ENCODE results near the gene ZBTB43. TPM values are rescaled to one million over a fixed set of nuclear protein-coding genes. Genes with fewer than 3 reads are reported as not detected.

Gene ZBTB43
- 10 to 100 TPM; 14.3 to 21.1 TPM for total RNA-seq

- Mint-ChIP-seq H3K9me3 (no peaks in the 10 kb centered on the region), H3K4me1 (ENCODE audit: low read depth) (peaks cover 28% of the 10 kb centered on the region), H3K27me3 (no peaks in the 10 kb centered on the region), H3K27ac (peak within 1 kb of the TSS; percentile 97), H3K36me3 (ENCODE audit: low read depth) (peaks cover 6% of the 10 kb centered on the region), H3K4me3 (peak within 1 kb of the TSS; percentile 84)
- TF ChIP-seq, protein P1, sequence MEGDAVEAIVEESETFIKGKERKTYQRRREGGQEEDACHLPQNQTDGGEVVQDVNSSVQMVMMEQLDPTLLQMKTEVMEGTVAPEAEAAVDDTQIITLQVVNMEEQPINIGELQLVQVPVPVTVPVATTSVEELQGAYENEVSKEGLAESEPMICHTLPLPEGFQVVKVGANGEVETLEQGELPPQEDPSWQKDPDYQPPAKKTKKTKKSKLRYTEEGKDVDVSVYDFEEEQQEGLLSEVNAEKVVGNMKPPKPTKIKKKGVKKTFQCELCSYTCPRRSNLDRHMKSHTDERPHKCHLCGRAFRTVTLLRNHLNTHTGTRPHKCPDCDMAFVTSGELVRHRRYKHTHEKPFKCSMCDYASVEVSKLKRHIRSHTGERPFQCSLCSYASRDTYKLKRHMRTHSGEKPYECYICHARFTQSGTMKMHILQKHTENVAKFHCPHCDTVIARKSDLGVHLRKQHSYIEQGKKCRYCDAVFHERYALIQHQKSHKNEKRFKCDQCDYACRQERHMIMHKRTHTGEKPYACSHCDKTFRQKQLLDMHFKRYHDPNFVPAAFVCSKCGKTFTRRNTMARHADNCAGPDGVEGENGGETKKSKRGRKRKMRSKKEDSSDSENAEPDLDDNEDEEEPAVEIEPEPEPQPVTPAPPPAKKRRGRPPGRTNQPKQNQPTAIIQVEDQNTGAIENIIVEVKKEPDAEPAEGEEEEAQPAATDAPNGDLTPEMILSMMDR (IDR thresholded peaks at IDR 0.05): no peak
- DNase-seq (peak; percentile 99), ATAC-seq (peak; percentile 83)
- intact Hi-C loops (cut with micrococcal nuclease): no loop called here
- POLR2A ChIA-PET: interaction anchor here (0.6 to 2.4 kb wide), 7 partner anchors 13 to 645 kb away, joined by 3 to 7 read pairs (median 3); partner anchors contain the start of gene RALGPS1
- CTCF ChIA-PET: interaction anchor here (0.9 to 4.3 kb wide), 5 partner anchors 23 to 114 kb away, joined by 3 to 25 read pairs (median 3); no protein-coding TSS in a partner anchor
These were observed at the start of gene ZBTB43 for GRCh38 chr9:126804696-126805553. Gene ZBTB43 (plus strand): TSS chr9:126805040. CDS start chr9:126832510, 27,470 bp downstream.

GRCh38 chr9:126755317-126755875 lies 49.4 kb upstream of the ZBTB43 start:
- ChIA-PET POLR2A (no interaction called here), CTCF (no interaction called here)
- H3K4me3 Mint-ChIP-seq: no peak overlapping the region
- H3K27me3 Mint-ChIP-seq: no peaks in the 10 kb centered on the region
- H3K4me1 Mint-ChIP-seq (ENCODE audit: low read depth): no peaks in the 10 kb centered on the region
- intact Hi-C loops (cut with micrococcal nuclease): no loop called here
- no peaks in the 10 kb centered on the region for H3K36me3 Mint-ChIP-seq (ENCODE audit: low read depth)
- H3K9me3 Mint-ChIP-seq: no peaks in the 10 kb centered on the region
- TF ChIP-seq, protein P1 (IDR thresholded peaks at IDR 0.05): no peak
- DNase-seq (no peak), ATAC-seq (no peak)
- no peak overlapping the region for H3K27ac Mint-ChIP-seq

- Mint-ChIP-seq H3K4me1 (ENCODE audit: low read depth) (no peaks in the 10 kb centered on the region), H3K36me3 (ENCODE audit: low read depth) (no peaks in the 10 kb centered on the region), H3K27me3 (no peaks in the 10 kb centered on the region), H3K9me3 (no peaks in the 10 kb centered on the region), H3K4me3 (no peak overlapping the region), H3K27ac (no peak overlapping the region)
- TF ChIP-seq, protein P1 (IDR thresholded peaks at IDR 0.05): no peak
- POLR2A ChIA-PET: no interaction called here
- CTCF ChIA-PET: interaction anchor here (4.0 kb wide), 1 partner anchor 49 kb away, joined by 28 read pairs; no protein-coding TSS in a partner anchor
- intact Hi-C loops (cut with micrococcal nuclease): no loop called here
- ATAC-seq: no peak
- DNase-seq: no peak
These were observed 48.6 kb upstream of the ZBTB43 start for GRCh38 chr9:126756238-126756637.

DNA sequence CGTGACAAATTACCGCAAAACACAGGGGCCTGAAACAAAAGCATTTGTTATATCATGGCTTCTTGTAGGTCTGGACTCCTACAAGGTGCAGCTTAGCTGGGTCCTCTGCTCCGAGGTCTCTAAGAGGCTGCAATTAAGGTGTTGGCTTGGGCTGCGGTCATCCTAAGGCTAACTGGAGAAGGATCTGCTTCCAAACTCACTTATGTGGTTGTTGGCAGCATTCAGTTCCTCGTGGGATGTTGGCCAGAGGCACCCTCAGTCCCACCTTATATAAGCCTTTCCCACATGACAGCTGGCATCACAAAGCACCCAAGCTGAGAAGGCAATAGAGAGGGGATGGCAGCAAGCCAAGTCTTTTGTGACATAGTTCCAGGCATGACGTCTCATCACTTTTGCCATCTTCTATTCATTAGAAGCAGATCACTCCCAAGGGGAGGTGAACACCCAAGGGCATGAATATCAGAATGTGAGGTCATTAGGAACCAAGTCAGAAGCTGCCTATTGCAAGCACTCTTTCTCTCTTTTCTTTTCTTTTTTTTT lies 47.9 kb upstream of the ZBTB43 start:
- ATAC-seq (no peak), DNase-seq (no peak)
- Mint-ChIP-seq H3K4me3 (no peak overlapping the region), H3K9me3 (no peaks in the 10 kb centered on the region), H3K36me3 (ENCODE audit: low read depth) (no peaks in the 10 kb centered on the region), H3K4me1 (ENCODE audit: low read depth) (no peaks in the 10 kb centered on the region), H3K27ac (no peak overlapping the region), H3K27me3 (no peaks in the 10 kb centered on the region)
- POLR2A ChIA-PET: no interaction called here
- CTCF ChIA-PET: interaction anchor here (4.0 kb wide), 1 partner anchor 50 kb away, joined by 28 read pairs; no protein-coding TSS in a partner anchor
- intact Hi-C loops (cut with micrococcal nuclease): no loop called here
- TF ChIP-seq, protein P1 (IDR thresholded peaks at IDR 0.05): no peak

Measured in activated CD8-positive, alpha-beta T cell treated with anti-CD3 and anti-CD28 coated beads for 36 hours (primary cell).